ENCODE results near the gene PPARD. TPM values are rescaled to one million over a fixed set of nuclear protein-coding genes. Genes with fewer than 3 reads are reported as not detected.

The PPARD gene
- total and polyA plus RNA-seq, 8 donors: 21.0 to 28.4 (median 23.9) TPM

DNA sequence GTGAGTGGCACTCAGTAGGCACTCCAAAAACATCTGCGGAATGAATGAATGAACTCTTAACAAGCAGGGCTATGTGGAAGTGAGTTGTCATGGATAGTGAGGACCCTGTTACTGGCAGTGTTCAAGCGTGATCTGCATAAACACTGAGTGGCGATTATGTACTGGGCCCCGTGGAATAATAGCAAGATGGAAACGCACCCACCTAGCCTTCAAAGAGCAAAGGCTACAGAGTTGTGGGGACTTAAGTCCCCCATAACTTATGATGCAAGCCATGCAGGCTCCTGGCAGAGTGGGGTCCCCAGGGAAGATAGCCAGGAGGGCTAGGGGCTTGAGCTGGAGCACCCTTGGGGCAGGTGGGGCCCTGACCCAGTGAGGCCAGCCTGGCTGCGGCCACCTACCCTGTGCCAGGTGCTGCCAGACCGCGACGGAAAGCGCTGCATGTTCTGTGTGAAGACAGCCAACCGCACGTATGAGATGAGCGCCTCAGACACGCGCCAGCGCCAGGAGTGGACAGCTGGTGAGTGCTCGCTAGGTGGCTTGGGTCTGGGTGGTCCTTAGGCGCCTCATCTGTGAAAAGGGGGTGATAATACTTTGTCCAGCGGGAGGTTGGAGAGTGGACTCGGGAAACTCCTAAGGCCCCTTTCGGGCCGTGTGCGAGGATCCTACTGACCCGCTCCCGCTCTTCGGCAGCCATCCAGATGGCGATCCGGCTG is 24.7 kb upstream of the PPARD start:
- H3K4me1 ChIP-seq: peaks cover 8 to 17% of the 10 kb centered on the region in 2 donors
- peaks cover 0 to 54% of the 10 kb centered on the region in 2 donors for H3K36me3 ChIP-seq
- H3K27me3 ChIP-seq: no peaks in the 10 kb centered on the region
- peak overlapping the region; percentile 42 to 58 for H3K4me3 ChIP-seq
- H3K9me3 ChIP-seq: no peaks in the 10 kb centered on the region
- no peak for TF ChIP-seq CTCF (IDR thresholded peaks at IDR 0.05)
- intact Hi-C loops (cut with DNase I): no loop called here
- H3K27ac ChIP-seq: no peak overlapping the region
- ATAC-seq (peak; percentile 24), DNase-seq (no peak)

GRCh38 chr6:35318196-35319171 is 23.9 kb upstream of the PPARD start:
- no peak overlapping the region for H3K27ac ChIP-seq

DNA sequence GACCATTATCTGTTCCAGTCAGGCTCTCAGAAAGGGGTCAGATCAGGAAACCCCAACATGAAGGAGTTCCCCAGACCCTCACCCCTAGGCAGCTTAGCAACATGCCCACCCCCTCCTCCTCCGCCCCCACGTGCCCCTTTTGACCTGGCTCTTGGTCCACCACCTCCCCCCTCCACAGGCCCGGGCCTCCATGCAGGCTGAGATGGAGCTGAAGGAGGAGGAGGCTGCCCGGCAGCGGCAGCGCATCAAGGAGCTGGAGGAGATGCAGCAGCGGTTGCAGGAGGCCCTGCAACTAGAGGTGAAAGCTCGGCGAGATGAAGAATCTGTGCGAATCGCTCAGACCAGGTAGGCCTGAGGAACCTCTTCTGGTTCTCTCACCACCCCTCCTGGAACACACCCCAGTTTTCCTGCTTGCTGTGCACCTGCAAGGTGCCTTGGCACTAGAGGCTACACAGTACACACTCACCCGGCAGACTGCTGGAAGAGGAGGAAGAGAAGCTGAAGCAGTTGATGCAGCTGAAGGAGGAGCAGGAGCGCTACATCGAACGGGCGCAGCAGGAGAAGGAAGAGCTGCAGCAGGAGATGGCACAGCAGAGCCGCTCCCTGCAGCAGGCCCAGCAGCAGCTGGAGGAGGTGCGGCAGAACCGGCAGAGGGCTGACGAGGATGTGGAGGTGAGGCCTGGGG is 22.9 kb upstream of the PPARD start:
- H3K36me3 ChIP-seq: peaks cover 0 to 62% of the 10 kb centered on the region in 2 donors
- intact Hi-C loops (cut with DNase I): no loop called here
- H3K4me3 ChIP-seq: no peak overlapping the region
- TF ChIP-seq CTCF (IDR thresholded peaks at IDR 0.05): no peak
- H3K9me3 ChIP-seq: no peaks in the 10 kb centered on the region
- no peak overlapping the region for H3K27ac ChIP-seq
- no peaks in the 10 kb centered on the region for H3K27me3 ChIP-seq
- H3K4me1 ChIP-seq: peaks cover 3 to 8% of the 10 kb centered on the region in 2 donors
- no peak for ATAC-seq
- DNase-seq: no peak

More at GRCh38 chr6:35318196-35319171, 23.9 kb upstream of the PPARD start:
- Histone ChIP-seq H3K9me3 (no peaks in the 10 kb centered on the region), H3K27me3 (no peaks in the 10 kb centered on the region), H3K4me3 (peak overlapping the region; percentile 42 to 58), H3K4me1 (peaks cover 8% of the 10 kb centered on the region in 2 donors), H3K36me3 (peaks cover 0 to 61% of the 10 kb centered on the region in 2 donors)
- no peak for TF ChIP-seq CTCF (IDR thresholded peaks at IDR 0.05)
- ATAC-seq (peak; percentile 100), DNase-seq (peak; percentile 70 to 89 (median 84))
- intact Hi-C loops (cut with DNase I): no loop called here

DNA sequence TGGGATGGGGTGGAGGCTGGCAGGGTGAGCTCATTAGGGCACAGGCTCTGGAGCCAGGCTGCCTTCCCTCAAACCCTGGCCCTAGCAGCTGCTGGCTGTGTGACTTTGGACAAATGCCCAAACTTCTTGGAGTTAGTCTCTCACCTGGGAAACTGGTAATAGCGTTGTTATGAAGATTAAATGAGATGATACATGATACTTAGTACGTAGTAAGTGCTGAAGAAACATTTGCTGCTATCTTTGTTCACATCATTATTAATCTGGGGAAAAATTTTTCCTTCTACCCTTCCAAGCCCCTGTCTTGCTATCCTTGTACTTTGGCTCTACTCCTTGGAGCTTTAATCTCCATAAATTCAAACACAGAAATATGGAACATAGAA is 22.3 kb upstream of the PPARD start:
- DNase-seq: no peak
- ATAC-seq: no peak
- no peak overlapping the region for H3K27ac ChIP-seq
- intact Hi-C loops (cut with DNase I): no loop called here
- TF ChIP-seq CTCF (IDR thresholded peaks at IDR 0.05): no peak
- no peaks in the 10 kb centered on the region for H3K9me3 ChIP-seq
- peaks cover 0 to 63% of the 10 kb centered on the region in 2 donors for H3K36me3 ChIP-seq
- H3K4me3 ChIP-seq: no peak overlapping the region
- H3K4me1 ChIP-seq: peaks cover 3 to 8% of the 10 kb centered on the region in 2 donors
- no peaks in the 10 kb centered on the region for H3K27me3 ChIP-seq
